ENCODE results near the gene HTR7.

Gene HTR7

GRCh38 chr10:90709727-90710126 is 148.1 kb downstream of the HTR7 start:
- Histone ChIP-seq H3K27me3 (ENCODE audit: insufficient read depth, low read depth) (no peaks in the 10 kb centered on the region), H3K4me3 (IDR thresholded peaks at IDR 0.05; ENCODE audit: insufficient read depth, low read depth, low read length) (no peak overlapping the region), H3K9ac (no peak overlapping the region), H3K36me3 (ENCODE audit: insufficient read depth) (no peaks in the 10 kb centered on the region), H3K79me2 (ENCODE audit: insufficient read depth, low read depth) (no peaks in the 10 kb centered on the region), H3K27ac (no peak overlapping the region), H3K4me2 (no peak overlapping the region), H4K20me1 (ENCODE audit: insufficient read depth) (no peaks in the 10 kb centered on the region), H2AFZ (ENCODE audit: low read depth) (no peak overlapping the region), H3K4me1 (ENCODE audit: low read depth, poor library complexity, severe bottlenecking) (no peaks in the 10 kb centered on the region)
- no peak for TF ChIP-seq CTCF (conservative IDR thresholded peaks at IDR 0.05; ENCODE audit: low read depth, low read length)

GRCh38 chr10:90707657-90708056 is 150.2 kb downstream of the HTR7 start:
- TF ChIP-seq CTCF (conservative IDR thresholded peaks at IDR 0.05; ENCODE audit: low read depth, low read length): no peak
- Histone ChIP-seq H3K4me2 (no peak overlapping the region), H3K79me2 (ENCODE audit: insufficient read depth, low read depth) (no peaks in the 10 kb centered on the region), H2AFZ (ENCODE audit: low read depth) (no peak overlapping the region), H3K27ac (no peak overlapping the region), H3K4me3 (IDR thresholded peaks at IDR 0.05; ENCODE audit: insufficient read depth, low read depth, low read length) (no peak overlapping the region), H3K4me1 (ENCODE audit: low read depth, poor library complexity, severe bottlenecking) (no peaks in the 10 kb centered on the region), H3K27me3 (ENCODE audit: insufficient read depth, low read depth) (no peaks in the 10 kb centered on the region), H4K20me1 (ENCODE audit: insufficient read depth) (no peaks in the 10 kb centered on the region), H3K36me3 (ENCODE audit: insufficient read depth) (no peaks in the 10 kb centered on the region), H3K9ac (no peak overlapping the region)

GRCh38 chr10:90701428-90701827 is 156.4 kb downstream of the HTR7 start:
- no peak overlapping the region for H3K4me3 ChIP-seq (IDR thresholded peaks at IDR 0.05; ENCODE audit: insufficient read depth, low read depth, low read length)
- no peak overlapping the region for H3K9ac ChIP-seq
- TF ChIP-seq CTCF (conservative IDR thresholded peaks at IDR 0.05; ENCODE audit: low read depth, low read length): no peak

GRCh38 chr10:90695915-90696676 is 161.7 kb downstream of the HTR7 start:
- Histone ChIP-seq H3K79me2 (ENCODE audit: insufficient read depth, low read depth) (no peaks in the 10 kb centered on the region), H4K20me1 (ENCODE audit: insufficient read depth) (no peaks in the 10 kb centered on the region), H3K36me3 (ENCODE audit: insufficient read depth) (no peaks in the 10 kb centered on the region), H2AFZ (ENCODE audit: low read depth) (no peak overlapping the region), H3K4me1 (ENCODE audit: low read depth, poor library complexity, severe bottlenecking) (no peaks in the 10 kb centered on the region), H3K9ac (no peak overlapping the region), H3K4me2 (no peak overlapping the region), H3K27ac (no peak overlapping the region), H3K27me3 (ENCODE audit: insufficient read depth, low read depth) (no peaks in the 10 kb centered on the region), H3K4me3 (IDR thresholded peaks at IDR 0.05; ENCODE audit: insufficient read depth, low read depth, low read length) (no peak overlapping the region)
- no peak for TF ChIP-seq CTCF (conservative IDR thresholded peaks at IDR 0.05; ENCODE audit: low read depth, low read length)

More at GRCh38 chr10:90701428-90701827, 156.4 kb downstream of the HTR7 start:
- Histone ChIP-seq H3K36me3 (ENCODE audit: insufficient read depth) (no peaks in the 10 kb centered on the region), H3K27me3 (ENCODE audit: insufficient read depth, low read depth) (no peaks in the 10 kb centered on the region), H2AFZ (ENCODE audit: low read depth) (no peak overlapping the region), H4K20me1 (ENCODE audit: insufficient read depth) (no peaks in the 10 kb centered on the region), H3K27ac (no peak overlapping the region), H3K79me2 (ENCODE audit: insufficient read depth, low read depth) (no peaks in the 10 kb centered on the region), H3K4me1 (ENCODE audit: low read depth, poor library complexity, severe bottlenecking) (no peaks in the 10 kb centered on the region), H3K4me2 (no peak overlapping the region)
